ENCODE results near the gene TNFAIP2.

GRCh38 chr14:103142721-103143302, 19.6 kb downstream of the TNFAIP2 start:
- TF ChIP-seq CTCF (conservative IDR thresholded peaks at IDR 0.05 in 1 of 2, IDR thresholded peaks at IDR 0.05 in 1 of 2; ENCODE audit: extremely low read depth in 1 of 2, insufficient read depth in 1 of 2, low read depth in 1 of 2, low read length in 2 of 2) (no peak), EZH2 (IDR thresholded peaks at IDR 0.05; ENCODE audit: borderline replicate concordance, low read length) (no peak)
